ENCODE data around the gene GPR132. TPM values are rescaled to one million over a fixed set of nuclear protein-coding genes. Genes with fewer than 3 reads are reported as not detected.

GPR132 gene
- total and polyA plus RNA-seq, 8 donors, result under 0.01 to 11.1 (median 1.3) TPM

DNA sequence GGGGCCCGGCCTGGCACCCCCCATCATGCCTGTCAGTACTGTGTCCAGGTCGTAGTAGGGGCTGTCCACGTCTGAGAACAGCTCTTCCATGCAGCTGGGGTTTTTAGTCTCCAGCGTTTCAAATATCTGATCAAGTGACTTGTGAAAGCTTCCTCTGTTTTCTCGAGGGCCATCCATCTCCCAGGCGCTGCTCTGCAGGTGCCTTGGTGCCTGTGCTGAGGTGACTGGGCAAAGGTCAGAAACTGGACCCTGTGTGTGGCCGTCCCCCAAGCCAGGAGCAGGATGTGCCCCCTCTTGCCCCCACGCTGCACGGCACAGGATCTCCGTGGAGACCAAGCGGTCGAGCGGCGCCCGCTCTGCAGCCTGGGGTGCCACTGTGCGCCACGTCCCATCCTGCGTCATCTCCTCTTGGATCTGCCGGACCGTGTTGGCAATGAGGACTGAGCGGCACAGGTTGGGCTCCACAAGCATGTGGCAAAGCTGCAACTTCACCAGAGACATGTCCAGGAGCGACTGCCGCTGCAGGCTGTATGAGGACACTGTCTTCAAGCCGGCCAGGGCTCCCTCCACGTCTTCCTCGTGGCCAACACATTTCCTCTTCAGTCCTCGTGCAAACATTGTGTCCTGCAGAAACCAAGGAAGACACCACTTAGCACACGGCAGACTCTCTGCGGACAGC lies 53.8 kb downstream of the GPR132 start:
- Histone ChIP-seq H3K9me3 (no peaks in the 10 kb centered on the region), H3K27me3 (no peaks in the 10 kb centered on the region), H3K4me3 (no peak overlapping the region), H3K36me3 (peaks cover 13 to 53% (median 46%) of the 10 kb centered on the region in 4 donors), H3K4me1 (peaks cover 0 to 36% (median 16%) of the 10 kb centered on the region in 4 donors), H3K27ac (peak overlapping the region in 2 of 5 donors; percentile 25 to 78)
- intact Hi-C loops (cut with DNase I; ENCODE audit: low total_unique reads), result no loop called here
- no peak for DNase-seq
- WGBS, 5 donors, result 77 to 87% (median 86%) methylated on average over 13 to 29 of the region's 29 CpGs
- TF ChIP-seq, protein P1, sequence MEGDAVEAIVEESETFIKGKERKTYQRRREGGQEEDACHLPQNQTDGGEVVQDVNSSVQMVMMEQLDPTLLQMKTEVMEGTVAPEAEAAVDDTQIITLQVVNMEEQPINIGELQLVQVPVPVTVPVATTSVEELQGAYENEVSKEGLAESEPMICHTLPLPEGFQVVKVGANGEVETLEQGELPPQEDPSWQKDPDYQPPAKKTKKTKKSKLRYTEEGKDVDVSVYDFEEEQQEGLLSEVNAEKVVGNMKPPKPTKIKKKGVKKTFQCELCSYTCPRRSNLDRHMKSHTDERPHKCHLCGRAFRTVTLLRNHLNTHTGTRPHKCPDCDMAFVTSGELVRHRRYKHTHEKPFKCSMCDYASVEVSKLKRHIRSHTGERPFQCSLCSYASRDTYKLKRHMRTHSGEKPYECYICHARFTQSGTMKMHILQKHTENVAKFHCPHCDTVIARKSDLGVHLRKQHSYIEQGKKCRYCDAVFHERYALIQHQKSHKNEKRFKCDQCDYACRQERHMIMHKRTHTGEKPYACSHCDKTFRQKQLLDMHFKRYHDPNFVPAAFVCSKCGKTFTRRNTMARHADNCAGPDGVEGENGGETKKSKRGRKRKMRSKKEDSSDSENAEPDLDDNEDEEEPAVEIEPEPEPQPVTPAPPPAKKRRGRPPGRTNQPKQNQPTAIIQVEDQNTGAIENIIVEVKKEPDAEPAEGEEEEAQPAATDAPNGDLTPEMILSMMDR (IDR thresholded peaks at IDR 0.05), result no peak
- no peak for TF ChIP-seq EP300 (IDR thresholded peaks at IDR 0.05)
- no peak for TF ChIP-seq POLR2AphosphoS5 (IDR thresholded peaks at IDR 0.05)
- TF ChIP-seq POLR2A (IDR thresholded peaks at IDR 0.05), result no peak

DNA sequence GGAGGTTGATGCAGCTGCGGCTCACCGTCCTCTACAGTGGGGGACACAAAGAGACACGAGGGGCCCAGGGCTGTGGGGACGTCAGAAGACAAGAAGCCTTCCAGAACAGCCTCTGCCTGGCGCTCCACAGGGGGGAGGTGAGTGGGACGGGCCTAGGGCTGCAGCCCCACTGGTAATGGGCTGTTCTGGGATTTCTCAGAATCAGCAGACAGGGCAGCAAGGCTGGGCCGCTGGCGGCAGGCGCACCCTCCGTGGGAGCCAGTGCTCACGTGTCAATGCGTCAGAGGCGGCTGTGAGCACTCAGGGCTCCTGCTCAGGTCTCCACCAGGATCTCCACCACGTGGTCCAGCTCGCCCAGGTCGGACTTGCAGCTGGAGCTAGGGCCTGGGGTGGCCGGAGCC lies 54.3 kb downstream of the GPR132 start:
- intact Hi-C loops (cut with DNase I; ENCODE audit: low total_unique reads), result no loop called here
- H3K4me1 ChIP-seq, result peaks cover 0 to 31% (median 13%) of the 10 kb centered on the region in 4 donors
- H3K36me3 ChIP-seq, result peaks cover 13 to 58% (median 47%) of the 10 kb centered on the region in 4 donors
- 69 to 88% (median 81%) methylated on average over 6 to 17 of the region's 17 CpGs for WGBS, 5 donors
- no peak for TF ChIP-seq EP300 (IDR thresholded peaks at IDR 0.05)
- peak in 2 of 3 donors; percentile 19 to 31 for TF ChIP-seq POLR2AphosphoS5 (IDR thresholded peaks at IDR 0.05)
- no peak for TF ChIP-seq POLR2A (IDR thresholded peaks at IDR 0.05)
- TF ChIP-seq, protein P1 (IDR thresholded peaks at IDR 0.05), result no peak
- no peaks in the 10 kb centered on the region for H3K27me3 ChIP-seq
- DNase-seq, result peak in 1 of 2 donors; percentile 77
- no peak overlapping the region for H3K4me3 ChIP-seq
- no peaks in the 10 kb centered on the region for H3K9me3 ChIP-seq
- peak overlapping the region in 2 of 5 donors; percentile 25 to 78 for H3K27ac ChIP-seq

DNA sequence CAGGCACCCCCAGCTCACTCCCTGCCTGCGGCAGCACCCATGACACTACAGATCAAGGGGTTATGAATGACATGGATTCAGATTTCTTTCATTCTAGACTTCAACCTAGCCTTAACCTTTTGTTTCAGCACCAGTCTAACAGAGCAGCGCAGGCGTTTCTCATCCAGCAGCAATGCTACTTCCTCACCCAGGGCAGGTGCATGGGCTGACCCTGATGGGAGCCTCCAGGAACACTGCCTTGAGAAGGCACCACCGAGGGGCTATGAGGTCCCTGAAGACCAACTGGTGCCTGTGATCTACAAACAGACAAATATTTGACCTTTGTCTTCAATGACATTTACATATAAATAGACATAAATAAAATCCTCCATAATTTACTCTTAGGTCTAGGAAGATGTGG lies 55.1 kb downstream of the GPR132 start:
- intact Hi-C loops (cut with DNase I; ENCODE audit: low total_unique reads), result no loop called here
- no peak for TF ChIP-seq POLR2A (IDR thresholded peaks at IDR 0.05)
- TF ChIP-seq, protein P1 (IDR thresholded peaks at IDR 0.05), result no peak
- no peak for TF ChIP-seq EP300 (IDR thresholded peaks at IDR 0.05)
- no peak for TF ChIP-seq POLR2AphosphoS5 (IDR thresholded peaks at IDR 0.05)
- no peak overlapping the region for H3K4me3 ChIP-seq
- DNase-seq, result no peak
- H3K27me3 ChIP-seq, result no peaks in the 10 kb centered on the region
- peak overlapping the region in 1 of 5 donors; percentile 78 for H3K27ac ChIP-seq
- 87 to 91% (median 91%) methylated on average over 4 of the region's 4 CpGs for WGBS, 5 donors
- peaks cover 13 to 58% (median 47%) of the 10 kb centered on the region in 4 donors for H3K36me3 ChIP-seq
- H3K9me3 ChIP-seq, result no peaks in the 10 kb centered on the region
- H3K4me1 ChIP-seq, result peaks cover 0 to 31% (median 10%) of the 10 kb centered on the region in 4 donors

DNA sequence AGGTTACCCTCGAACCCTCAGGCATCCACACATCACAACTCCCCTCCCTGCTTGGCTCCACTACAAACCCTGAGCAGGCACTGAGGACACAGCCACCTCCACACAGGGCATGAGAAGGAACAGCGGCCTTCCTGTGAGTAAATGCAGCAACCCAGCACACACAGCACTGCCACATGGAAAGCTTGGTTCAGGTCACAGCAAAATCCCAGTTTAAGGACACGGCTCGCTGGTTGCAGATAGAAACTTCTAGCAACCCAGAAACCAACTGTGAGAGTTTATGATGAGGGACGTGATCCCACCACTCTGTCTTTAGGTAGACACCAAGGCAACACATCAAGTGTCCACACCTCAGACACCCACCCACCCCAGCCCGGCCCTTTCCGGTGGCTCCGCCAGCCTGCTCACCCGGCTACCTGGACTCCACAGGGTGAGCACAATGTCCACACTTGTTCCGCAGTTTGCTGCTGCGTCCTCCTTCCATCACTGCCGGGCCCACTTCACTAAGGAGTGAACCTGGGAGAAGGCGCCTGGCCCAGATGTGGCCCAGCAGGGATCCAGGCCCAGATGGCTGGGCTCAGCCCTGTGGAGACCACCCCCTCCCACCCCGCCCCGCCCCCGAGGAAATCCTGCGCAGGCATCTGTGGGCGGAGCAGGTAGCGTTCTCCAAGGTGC lies 57.5 kb downstream of the GPR132 start:
- no peak for DNase-seq
- no peaks in the 10 kb centered on the region for H3K9me3 ChIP-seq
- H3K27me3 ChIP-seq, result no peaks in the 10 kb centered on the region
- TF ChIP-seq POLR2AphosphoS5 (IDR thresholded peaks at IDR 0.05), result no peak
- no peak for TF ChIP-seq POLR2A (IDR thresholded peaks at IDR 0.05)
- TF ChIP-seq, protein P1 (IDR thresholded peaks at IDR 0.05), result no peak
- no peak for TF ChIP-seq EP300 (IDR thresholded peaks at IDR 0.05)
- 94 to 98% (median 96%) methylated on average over 13 to 19 of the region's 19 CpGs for WGBS, 5 donors
- H3K36me3 ChIP-seq, result peaks cover 13 to 58% (median 47%) of the 10 kb centered on the region in 4 donors
- H3K27ac ChIP-seq, result no peak overlapping the region
- intact Hi-C loops (cut with DNase I; ENCODE audit: low total_unique reads), result no loop called here
- H3K4me1 ChIP-seq, result peaks cover 0 to 18% (median 5%) of the 10 kb centered on the region in 4 donors
- no peak overlapping the region for H3K4me3 ChIP-seq

All from stomach (tissue), 9 donors.